Measurements from ENCODE around the gene KRTAP10-9.

GRCh38 chr21:44654576-44655175 is 27.8 kb downstream of the KRTAP10-9 start, which contains the start of gene KRTAP12-4:
- no peak for TF ChIP-seq TAF1 (IDR thresholded peaks at IDR 0.05; ENCODE audit: low read depth)
- TF ChIP-seq FOXM1 (IDR thresholded peaks at IDR 0.05; ENCODE audit: borderline replicate concordance, low read depth) = no peak
- TF ChIP-seq TCF12 (IDR thresholded peaks at IDR 0.05; ENCODE audit: low read depth) = no peak
- TF ChIP-seq USF1 (IDR thresholded peaks at IDR 0.05) = no peak
